Medulla oblongata (tissue), 1 donor: ENCODE results near the gene CYP1B1.
"Not testable (repeated sequence)": the region's sequence is repeated elsewhere in the genome, so short reads cannot be mapped to it uniquely, and the experiment has no call there.

Experiments used
- DNase-seq: peaks from one replicate; pipeline ENCODE4 v3.0.0-alpha.2; 2015; ENCODE audit errors: extremely low spot score

CYP1B1 gene

DNA sequence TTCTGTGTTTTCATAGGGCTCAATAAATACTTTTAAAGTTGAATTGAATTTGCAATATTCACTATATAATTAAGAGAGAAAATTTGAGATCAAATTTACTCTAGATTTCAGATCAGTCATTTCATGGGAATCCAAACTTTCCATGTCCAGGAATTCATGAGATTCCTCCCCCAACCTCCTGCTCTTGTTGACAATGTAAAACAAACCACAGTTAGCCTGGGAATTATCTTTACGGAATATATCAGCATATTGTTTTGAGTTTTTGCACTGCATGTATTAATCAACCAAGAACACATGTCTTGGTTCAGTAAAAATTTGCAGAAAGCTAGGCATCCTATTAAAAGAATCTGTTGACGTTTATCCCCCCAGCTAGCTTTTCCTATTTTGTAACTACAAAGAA, 42.3 kb downstream of the CYP1B1 start:
- DNase-seq, result no peak

DNA sequence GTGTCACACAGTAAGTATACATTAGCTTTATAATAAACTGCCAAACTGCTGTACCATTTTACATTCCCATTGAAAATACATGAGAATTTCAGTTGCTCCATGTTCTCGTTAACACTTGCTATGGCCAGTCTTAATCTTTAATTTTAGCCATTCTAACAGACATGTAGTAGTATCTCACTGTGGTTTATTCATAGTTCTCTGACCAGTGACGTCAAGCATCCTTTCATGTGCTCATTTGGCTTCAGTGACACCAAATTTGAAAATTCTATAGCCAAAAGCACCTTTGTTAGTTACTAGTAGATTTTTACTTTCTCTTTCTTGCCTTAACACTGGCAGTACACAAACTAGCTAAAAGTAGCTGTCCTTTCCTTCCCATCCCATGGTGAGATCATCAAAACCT, 43.0 kb downstream of the CYP1B1 start:
- DNase-seq, result no peak

DNA sequence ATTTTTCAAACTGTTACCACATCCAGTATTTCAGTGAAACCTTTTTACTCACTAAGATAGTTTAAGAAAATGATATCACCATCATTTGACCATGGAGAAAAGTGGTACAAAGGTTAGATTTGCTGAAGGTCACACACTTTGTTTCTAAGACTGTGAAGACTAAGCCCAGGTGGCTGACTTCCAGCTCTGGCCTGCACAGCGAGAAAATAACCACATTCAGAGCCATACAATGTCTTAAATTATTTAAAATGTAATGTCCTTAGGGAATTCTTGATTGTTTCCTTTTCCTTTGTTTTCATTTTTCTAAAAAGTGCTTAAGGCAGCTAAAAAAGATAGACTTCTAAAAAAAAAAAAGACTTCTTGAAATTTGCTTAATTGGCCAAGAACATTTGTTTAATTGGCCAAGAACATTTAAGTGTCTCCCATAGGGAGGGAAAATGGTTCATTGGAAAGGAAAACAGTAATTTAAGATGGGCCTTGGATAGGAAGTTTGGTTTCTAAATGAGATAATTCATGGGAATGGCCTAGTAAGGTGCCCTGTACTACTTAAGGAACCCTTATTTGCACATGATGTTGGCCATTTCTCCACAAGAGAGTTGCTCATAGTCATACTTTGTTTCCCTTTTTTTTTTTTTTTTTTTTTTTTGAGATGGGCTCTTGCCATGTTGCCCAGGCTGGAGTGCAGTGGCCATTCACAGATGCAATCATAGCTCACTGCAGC, 45.2 kb downstream of the CYP1B1 start:
- no peak for DNase-seq

DNA sequence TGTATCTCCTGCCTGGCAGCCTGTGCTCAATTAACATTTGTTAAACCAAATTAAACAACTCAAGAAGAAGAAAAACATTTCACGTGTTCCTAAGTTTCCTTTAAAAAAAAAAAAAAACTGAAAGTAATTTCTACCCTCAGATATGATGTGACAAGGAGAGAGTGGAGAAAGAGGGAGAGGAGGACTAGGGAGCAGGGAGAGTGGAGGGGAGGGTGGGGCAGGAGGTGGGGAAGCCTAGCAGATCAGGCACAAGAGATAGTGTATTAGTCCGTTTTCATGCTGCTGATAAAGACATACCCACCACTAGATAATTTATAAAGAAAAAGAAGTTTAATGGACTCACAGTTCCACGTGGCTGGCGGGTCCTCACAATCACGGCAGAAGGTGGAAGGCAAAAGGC, 46.4 kb downstream of the CYP1B1 start:
- DNase-seq, result no peak

DNA sequence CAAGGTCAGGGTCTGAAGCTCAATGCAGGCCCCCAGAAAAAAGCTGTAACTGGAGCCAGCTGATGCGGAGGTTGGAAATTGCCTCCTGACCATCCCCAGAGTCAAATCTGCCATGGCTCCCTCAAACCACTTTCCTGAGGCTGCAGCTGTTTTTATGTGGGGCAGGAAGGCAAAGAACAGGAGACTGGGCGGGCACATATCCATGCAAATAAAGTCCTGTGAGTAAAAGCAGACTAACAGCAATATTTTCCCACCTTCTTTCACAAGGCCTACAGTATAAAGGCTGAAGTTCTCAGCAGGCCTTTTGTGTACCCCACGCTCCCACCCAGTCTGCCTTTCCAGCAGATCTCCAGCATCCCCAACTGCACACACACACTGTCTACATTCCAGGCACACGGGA, 47.1 kb downstream of the CYP1B1 start:
- DNase-seq, result no peak

DNA sequence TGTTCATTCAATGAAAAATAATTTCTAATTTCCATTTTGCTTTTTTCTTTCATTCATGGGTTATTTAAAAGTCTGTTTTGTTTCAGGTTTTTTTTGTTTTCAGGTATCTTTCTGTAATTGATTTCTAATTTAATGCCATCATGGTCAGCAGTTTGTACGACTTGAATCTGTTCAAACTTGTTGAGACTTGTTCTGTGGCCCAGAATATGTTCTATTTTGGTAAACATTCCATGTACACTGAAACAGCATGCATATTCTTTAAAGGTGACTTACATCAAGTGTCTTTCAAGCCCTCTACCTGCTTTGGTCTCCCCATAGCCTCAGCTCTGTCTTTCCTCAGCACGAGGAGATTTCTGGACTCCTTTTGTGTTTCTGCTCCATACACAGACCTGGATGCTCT, 49.1 kb downstream of the CYP1B1 start:
- DNase-seq, result no peak

DNA sequence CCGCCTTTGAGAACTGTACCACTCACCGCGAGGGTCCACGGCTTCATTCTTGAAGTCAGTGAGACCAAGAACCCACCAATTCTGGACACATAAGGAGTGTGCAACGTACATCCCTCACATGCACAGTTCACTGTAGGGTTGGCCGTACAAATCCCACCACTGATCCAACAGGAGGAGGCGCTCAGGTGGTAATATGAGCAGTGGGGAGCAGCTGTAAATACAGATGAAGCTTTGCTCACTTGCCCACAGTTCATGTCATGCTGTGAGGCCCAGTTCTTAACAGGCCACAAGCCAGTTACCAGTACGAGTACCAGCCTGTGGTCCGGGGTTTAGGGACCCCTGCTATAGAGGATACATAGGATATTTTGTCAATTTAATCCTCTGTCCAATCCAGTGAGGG, 54.4 kb downstream of the CYP1B1 start:
- DNase-seq, result no peak

DNA sequence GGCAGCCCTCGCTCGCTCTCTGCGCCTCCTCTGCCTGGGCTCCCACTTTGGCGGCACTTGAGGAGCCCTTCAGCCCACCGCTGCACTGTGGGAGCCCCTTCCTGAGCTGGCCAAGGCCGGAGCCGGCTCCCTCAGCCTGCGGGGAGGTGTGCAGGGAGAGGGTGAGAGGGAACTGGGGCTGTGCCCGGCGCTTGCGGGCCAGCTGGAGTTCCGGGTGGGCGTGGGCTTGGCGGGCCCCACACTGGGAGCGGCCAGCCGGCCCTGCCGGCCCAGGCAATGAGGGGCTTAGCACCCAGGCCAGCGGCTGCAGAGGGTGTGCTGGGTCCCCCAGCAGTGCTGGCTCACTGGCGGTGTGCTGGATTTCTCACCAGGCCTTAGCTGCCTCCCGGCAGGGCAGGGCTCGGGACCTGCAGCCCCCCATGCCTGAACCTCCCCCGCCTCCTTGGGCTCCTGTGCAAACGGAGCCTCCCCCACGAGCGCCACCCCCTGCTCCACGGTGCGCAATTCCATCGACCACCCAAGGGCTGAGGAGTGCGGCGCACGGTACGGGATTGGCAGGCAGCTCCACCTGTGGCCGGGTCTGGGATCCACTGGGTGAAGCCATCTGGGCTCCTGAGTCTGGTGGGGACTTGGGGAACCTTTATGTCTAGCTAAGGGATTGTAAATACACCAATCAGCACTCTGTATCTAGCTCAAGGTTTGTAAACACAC, 55.4 kb downstream of the CYP1B1 start:
- DNase-seq, result not testable (repeated sequence)

DNA sequence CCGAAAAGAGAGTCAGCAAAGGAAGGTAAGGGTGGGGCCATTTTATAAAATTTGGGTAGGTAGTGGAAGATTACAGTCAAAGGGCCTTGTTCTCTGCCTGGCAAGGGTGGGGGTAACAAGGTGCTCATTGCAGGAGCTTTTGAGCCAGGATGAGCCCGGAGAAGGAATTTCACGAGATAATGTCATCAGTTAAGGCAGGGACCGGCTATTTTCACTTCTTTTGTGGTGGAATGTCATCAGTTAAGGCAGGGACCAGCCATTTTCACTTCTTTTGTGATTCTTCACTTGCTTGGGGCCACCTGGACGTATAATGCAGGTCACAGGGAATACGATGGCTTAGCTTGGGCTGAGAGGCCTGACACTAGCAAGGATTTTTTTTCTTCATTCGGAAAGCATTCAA, 58.1 kb downstream of the CYP1B1 start:
- no peak for DNase-seq
